HG02623 (cell line): ENCODE measurements around the gene SMARCA4.
"Not testable (repeated sequence)": the region's sequence is repeated elsewhere in the genome, so short reads cannot be mapped to it uniquely, and the experiment has no call there.

ENCODE experiments used
- ATAC-seq: cut with Tn5 transposase; IDR thresholded peaks from one replicate; pipeline ENCODE4 v1.9.1; 2021; ENCODE audit warnings: moderate library complexity; ENCODE audit not compliant: unreplicated experiment

SMARCA4 gene

DNA sequence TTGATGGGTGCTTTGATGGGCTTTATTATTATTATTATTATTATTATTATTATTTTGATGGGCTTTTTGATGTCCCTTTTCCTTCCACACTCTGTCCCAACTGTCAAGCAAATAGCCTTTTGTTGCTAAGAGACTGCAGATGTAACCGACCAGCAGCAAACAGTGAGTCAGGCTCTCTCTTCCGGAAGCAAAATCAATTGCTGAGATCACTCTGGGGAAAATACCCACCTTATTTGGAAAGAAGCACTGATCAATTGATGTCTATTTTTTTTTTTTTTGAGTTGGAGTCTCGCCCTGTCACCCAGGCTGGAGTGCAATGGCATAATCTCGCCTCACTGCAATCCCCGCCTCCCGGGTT, 131.3 kb downstream of the SMARCA4 start:
- no peak for ATAC-seq

DNA sequence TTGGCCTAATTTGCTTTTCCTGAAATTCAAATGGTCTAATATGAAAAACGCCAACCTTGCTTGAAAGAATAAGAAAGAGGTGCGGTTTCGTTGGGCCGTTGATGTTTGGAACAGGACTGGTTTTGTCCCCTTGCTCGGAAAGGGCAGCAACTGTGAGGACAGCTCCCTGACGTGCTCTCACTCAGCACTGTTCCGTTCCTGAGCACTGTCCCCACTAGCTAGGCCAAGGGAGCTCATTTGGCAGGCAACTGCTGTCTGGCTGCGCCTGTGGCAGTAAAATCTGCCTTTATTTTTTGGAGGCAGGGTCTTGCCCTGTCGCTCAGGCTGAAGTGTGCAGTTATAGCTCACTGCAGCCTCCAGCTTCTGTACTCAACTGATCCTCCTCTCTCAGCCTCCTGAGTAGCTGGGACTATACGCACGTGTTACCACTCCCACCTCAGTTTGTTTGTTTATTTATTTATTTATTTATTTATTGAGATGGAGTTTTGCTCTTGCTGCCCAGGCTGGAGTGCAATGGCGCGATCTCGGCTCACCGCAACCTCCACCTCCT, 132.9 kb downstream of the SMARCA4 start:
- ATAC-seq: no peak

DNA sequence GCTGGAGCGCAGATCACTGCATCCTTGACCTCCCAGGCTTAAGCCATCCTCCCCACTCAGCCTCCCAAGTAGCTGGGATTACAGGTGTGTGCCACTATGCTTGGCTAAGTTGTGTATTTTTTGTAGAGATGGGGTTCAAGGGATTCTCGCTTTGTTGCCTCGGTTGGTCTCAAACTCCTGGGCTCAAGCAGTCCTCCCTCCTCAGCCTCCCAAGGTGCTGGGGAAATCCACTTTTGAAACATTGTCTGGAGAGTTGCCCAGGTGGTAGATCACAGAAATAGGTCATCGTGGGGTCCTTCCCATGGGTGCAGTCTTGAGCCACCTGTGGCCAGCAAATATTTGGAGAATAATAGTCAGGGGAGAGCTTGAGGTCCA, 133.7 kb downstream of the SMARCA4 start:
- no peak for ATAC-seq

- ATAC-seq: peak; percentile 47
Measured at GRCh38 chr19:11096210-11096841, 135.5 kb downstream of the SMARCA4 start.

GRCh38 chr19:11097367-11097766, 136.5 kb downstream of the SMARCA4 start:
- not testable (repeated sequence) for ATAC-seq

DNA sequence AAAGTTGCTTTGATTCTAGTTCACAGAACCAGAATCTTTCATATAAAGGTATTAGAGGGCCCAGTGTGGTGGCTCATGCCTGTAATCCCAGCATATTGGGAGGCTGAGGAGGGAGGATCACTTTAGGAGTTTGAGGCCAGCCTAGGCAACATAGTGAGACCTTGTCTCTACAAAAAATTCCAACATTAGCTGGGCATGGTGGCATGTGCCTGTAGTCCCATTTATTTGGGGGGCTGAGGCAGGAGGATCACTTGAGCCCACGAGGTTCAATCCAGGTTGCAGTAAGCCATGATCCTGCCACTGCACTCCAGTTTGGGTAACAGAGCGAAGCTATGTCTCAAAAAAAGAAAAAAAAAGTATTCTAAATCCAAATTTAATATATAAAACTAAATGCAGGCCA, 137.5 kb downstream of the SMARCA4 start:
- no peak for ATAC-seq

- no peak for ATAC-seq
Measured at GRCh38 chr19:11098861-11099260, 138.0 kb downstream of the SMARCA4 start.

GRCh38 chr19:11100049-11100448, 139.2 kb downstream of the SMARCA4 start:
- no peak for ATAC-seq

- no peak for ATAC-seq
Measured at GRCh38 chr19:11101057-11101456, 140.2 kb downstream of the SMARCA4 start.

GRCh38 chr19:11102944-11103343, 142.1 kb downstream of the SMARCA4 start:
- ATAC-seq: no peak

- ATAC-seq: not testable (repeated sequence)
Measured at GRCh38 chr19:11103667-11104066, 142.8 kb downstream of the SMARCA4 start.

DNA sequence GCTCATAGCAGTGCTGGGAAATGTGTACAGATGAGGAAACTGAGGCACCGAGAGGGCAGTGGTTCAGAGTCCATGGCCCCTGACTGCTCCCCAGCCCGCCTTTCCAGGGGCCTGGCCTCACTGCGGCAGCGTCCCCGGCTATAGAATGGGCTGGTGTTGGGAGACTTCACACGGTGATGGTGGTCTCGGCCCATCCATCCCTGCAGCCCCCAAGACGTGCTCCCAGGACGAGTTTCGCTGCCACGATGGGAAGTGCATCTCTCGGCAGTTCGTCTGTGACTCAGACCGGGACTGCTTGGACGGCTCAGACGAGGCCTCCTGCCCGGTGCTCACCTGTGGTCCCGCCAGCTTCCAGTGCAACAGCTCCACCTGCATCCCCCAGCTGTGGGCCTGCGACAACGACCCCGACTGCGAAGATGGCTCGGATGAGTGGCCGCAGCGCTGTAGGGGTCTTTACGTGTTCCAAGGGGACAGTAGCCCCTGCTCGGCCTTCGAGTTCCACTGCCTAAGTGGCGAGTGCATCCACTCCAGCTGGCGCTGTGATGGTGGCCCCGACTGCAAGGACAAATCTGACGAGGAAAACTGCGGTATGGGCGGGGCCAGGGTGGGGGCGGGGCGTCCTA, 144.3 kb downstream of the SMARCA4 start:
- no peak for ATAC-seq

DNA sequence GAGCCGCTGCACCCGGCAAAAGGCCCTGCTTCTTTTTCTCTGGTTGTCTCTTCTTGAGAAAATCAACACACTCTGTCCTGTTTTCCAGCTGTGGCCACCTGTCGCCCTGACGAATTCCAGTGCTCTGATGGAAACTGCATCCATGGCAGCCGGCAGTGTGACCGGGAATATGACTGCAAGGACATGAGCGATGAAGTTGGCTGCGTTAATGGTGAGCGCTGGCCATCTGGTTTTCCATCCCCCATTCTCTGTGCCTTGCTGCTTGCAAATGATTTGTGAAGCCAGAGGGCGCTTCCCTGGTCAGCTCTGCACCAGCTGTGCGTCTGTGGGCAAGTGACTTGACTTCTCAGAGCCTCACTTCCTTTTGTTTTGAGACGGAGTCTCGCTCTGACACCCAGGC, 145.6 kb downstream of the SMARCA4 start:
- ATAC-seq: no peak

DNA sequence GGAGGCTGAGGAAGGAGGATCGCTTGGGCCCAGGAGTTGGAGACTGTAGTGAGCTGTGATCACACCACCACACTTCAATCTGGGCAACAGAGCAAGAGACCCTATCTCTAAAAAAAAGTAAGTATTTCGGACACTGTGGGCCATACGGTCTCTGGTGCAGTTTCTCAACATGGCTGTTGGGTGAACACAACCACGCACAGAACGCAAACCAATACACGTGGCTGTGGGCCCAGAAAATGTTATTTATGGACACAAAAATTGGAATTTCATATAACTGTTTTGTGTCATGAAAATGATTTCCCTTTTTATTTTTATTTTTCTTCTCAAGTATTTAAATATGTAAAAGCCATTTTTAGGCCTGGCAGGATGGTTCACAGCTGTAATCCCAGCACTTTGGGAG, 147.9 kb downstream of the SMARCA4 start:
- no peak for ATAC-seq

GRCh38 chr19:11111117-11111770, 150.4 kb downstream of the SMARCA4 start:
- ATAC-seq: no peak

GRCh38 chr19:11111771-11112144, 150.9 kb downstream of the SMARCA4 start:
- no peak for ATAC-seq
